Measurements from ENCODE around the gene CMTM7. TPM values are rescaled to one million over a fixed set of nuclear protein-coding genes. Genes with fewer than 3 reads are reported as not detected.
"Not testable (repeated sequence)": the region's sequence is repeated elsewhere in the genome, so short reads cannot be mapped to it uniquely, and the experiment has no call there.

Gene CMTM7
- total RNA-seq, 1 donor from 2014 or later = 11.8 TPM

GRCh38 chr3:32471246-32471645 is 79.6 kb downstream of the CMTM7 start:
- no peaks in the 10 kb centered on the region for H3K79me2 ChIP-seq (ENCODE audit: low read depth)

GRCh38 chr3:32472151-32472550 is 80.5 kb downstream of the CMTM7 start:
- not testable (repeated sequence) for H3K79me2 ChIP-seq (ENCODE audit: low read depth); H3K27me3 Mint-ChIP-seq (ENCODE audit: insufficient read depth, low read depth); H3K4me3 ChIP-seq; H3K27ac ChIP-seq; H3K4me3 Mint-ChIP-seq; H3K9me3 Mint-ChIP-seq; H3K27me3 ChIP-seq; H3K36me3 ChIP-seq; H3K4me1 ChIP-seq; H3K4me1 Mint-ChIP-seq; H3K27ac Mint-ChIP-seq; H3K4me2 ChIP-seq; H3K9ac ChIP-seq; H2AFZ ChIP-seq (replicated peaks); DNase-seq (ENCODE audit: low spot score); H3K9me3 ChIP-seq (ENCODE audit: low read depth); H3F3A ChIP-seq (ENCODE audit: low read depth); H4K20me1 ChIP-seq (ENCODE audit: low read depth)
- H3K36me3 Mint-ChIP-seq = peaks cover 20% of the 10 kb centered on the region

More at GRCh38 chr3:32471246-32471645, 79.6 kb downstream of the CMTM7 start:
- H3K9ac ChIP-seq = no peak overlapping the region
- no peaks in the 10 kb centered on the region for H3K9me3 ChIP-seq (ENCODE audit: low read depth)
- peaks cover 18% of the 10 kb centered on the region for H3K36me3 Mint-ChIP-seq
- no peak overlapping the region for H3K27ac ChIP-seq
- H3K27ac Mint-ChIP-seq = no peak overlapping the region
- H3K27me3 ChIP-seq = no peaks in the 10 kb centered on the region
- H3K4me3 ChIP-seq = no peak overlapping the region
- no peaks in the 10 kb centered on the region for H3K9me3 Mint-ChIP-seq
- no peaks in the 10 kb centered on the region for H4K20me1 ChIP-seq (ENCODE audit: low read depth)
- H3K4me3 Mint-ChIP-seq = no peak overlapping the region
- peaks cover 4% of the 10 kb centered on the region for H3K27me3 Mint-ChIP-seq (ENCODE audit: insufficient read depth, low read depth)
- no peaks in the 10 kb centered on the region for H3K4me1 ChIP-seq
- DNase-seq (ENCODE audit: low spot score) = no peak
- H3F3A ChIP-seq (ENCODE audit: low read depth) = no peaks in the 10 kb centered on the region
- TF ChIP-seq EZH2phosphoT487 (IDR thresholded peaks at IDR 0.05) (no peak), EZH2 (IDR thresholded peaks at IDR 0.05) (no peak), CTCF (IDR thresholded peaks at IDR 0.05) (no peak)
- H3K4me2 ChIP-seq = no peak overlapping the region
- H3K36me3 ChIP-seq = no peaks in the 10 kb centered on the region
- H3K4me1 Mint-ChIP-seq = peaks cover 10% of the 10 kb centered on the region
- H2AFZ ChIP-seq (replicated peaks) = no peak overlapping the region

GRCh38 chr3:32474201-32474600 is 82.5 kb downstream of the CMTM7 start:
- Mint-ChIP-seq H3K27me3 (ENCODE audit: insufficient read depth, low read depth) (no peaks in the 10 kb centered on the region), H3K4me1 (peaks cover 5% of the 10 kb centered on the region), H3K4me3 (no peak overlapping the region), H3K27ac (no peak overlapping the region), H3K36me3 (peaks cover 29% of the 10 kb centered on the region), H3K9me3 (no peaks in the 10 kb centered on the region)
- no peaks in the 10 kb centered on the region for H3K27me3 ChIP-seq
- no peak overlapping the region for H3K9ac ChIP-seq
- no peak overlapping the region for H3K4me2 ChIP-seq
- TF ChIP-seq EZH2phosphoT487 (IDR thresholded peaks at IDR 0.05) = no peak
- TF ChIP-seq CTCF (IDR thresholded peaks at IDR 0.05) = no peak
- TF ChIP-seq EZH2 (IDR thresholded peaks at IDR 0.05) = no peak
- no peaks in the 10 kb centered on the region for H3K9me3 ChIP-seq (ENCODE audit: low read depth)
- H3K27ac ChIP-seq = no peak overlapping the region
- no peak overlapping the region for H2AFZ ChIP-seq (replicated peaks)
- H3K4me1 ChIP-seq = no peaks in the 10 kb centered on the region
- H3F3A ChIP-seq (ENCODE audit: low read depth) = no peaks in the 10 kb centered on the region
- no peaks in the 10 kb centered on the region for H3K36me3 ChIP-seq
- no peak overlapping the region for H3K4me3 ChIP-seq
- no peak for DNase-seq (ENCODE audit: low spot score)
- H3K79me2 ChIP-seq (ENCODE audit: low read depth) = no peaks in the 10 kb centered on the region
- no peaks in the 10 kb centered on the region for H4K20me1 ChIP-seq (ENCODE audit: low read depth)

- Histone ChIP-seq H3K4me2 (no peak overlapping the region), H3F3A (ENCODE audit: low read depth) (no peaks in the 10 kb centered on the region), H3K4me1 (no peaks in the 10 kb centered on the region), H3K27ac (no peak overlapping the region), H2AFZ (replicated peaks) (no peak overlapping the region), H3K9ac (no peak overlapping the region), H3K4me3 (no peak overlapping the region), H3K27me3 (no peaks in the 10 kb centered on the region), H3K9me3 (ENCODE audit: low read depth) (no peaks in the 10 kb centered on the region), H3K36me3 (no peaks in the 10 kb centered on the region), H4K20me1 (ENCODE audit: low read depth) (no peaks in the 10 kb centered on the region), H3K79me2 (ENCODE audit: low read depth) (no peaks in the 10 kb centered on the region)
- Mint-ChIP-seq H3K36me3 (peaks cover 32% of the 10 kb centered on the region), H3K4me3 (no peak overlapping the region), H3K27me3 (ENCODE audit: insufficient read depth, low read depth) (no peaks in the 10 kb centered on the region), H3K4me1 (no peaks in the 10 kb centered on the region), H3K27ac (no peak overlapping the region), H3K9me3 (no peaks in the 10 kb centered on the region)
- no peak for DNase-seq (ENCODE audit: low spot score)
- TF ChIP-seq EZH2 (IDR thresholded peaks at IDR 0.05) (no peak), CTCF (IDR thresholded peaks at IDR 0.05) (no peak), EZH2phosphoT487 (IDR thresholded peaks at IDR 0.05) (no peak)
These were observed 89.0 kb downstream of the CMTM7 start for GRCh38 chr3:32480604-32481003.

Measured in neural progenitor cell (in vitro differentiated cells).